GM12878 (cell line): ENCODE measurements around the gene ARFGAP2.

Experiments used
- CEBPB ChIP-seq, 2 experiments: fragments of 150-350 bp in 1 of 2; IDR thresholded peaks; 2 replicates each; pipeline ENCODE4 v1.6.1; 2012 to 2014; ENCODE audit warnings: low read depth in 2 of 2, low read length in 2 of 2, borderline replicate concordance in 1 of 2, inconsistent platforms in 1 of 2
- DPF2 ChIP-seq: fragments of 450-650 bp; IDR thresholded peaks from 2 replicates; pipeline ENCODE4 v1.6.1; 2017; ENCODE audit warnings: mild to moderate bottlenecking
- EP300 ChIP-seq, 2 experiments: fragments of 150-350 bp in 1 of 2; IDR thresholded peaks; 2 replicates each; pipeline ENCODE4 v1.6.1; 2011 to 2012; ENCODE audit warnings: low read depth in 2 of 2, low read length in 2 of 2, borderline replicate concordance in 1 of 2, improper control_type of control experiment in 1 of 2, inconsistent platforms in 1 of 2; ENCODE audit not compliant: control insufficient read depth in 1 of 2
- EZH2 ChIP-seq: IDR thresholded peaks from 2 replicates; pipeline ENCODE4 v1.6.1; 2012; ENCODE audit warnings: low read depth, mild to moderate bottlenecking, control low read depth, inconsistent platforms, low read length, borderline replicate concordance; ENCODE audit not compliant: control insufficient read depth
- MYC ChIP-seq: IDR thresholded peaks from 2 replicates; pipeline ENCODE4 v1.6.1; 2011; ENCODE audit warnings: mild to moderate bottlenecking, low read length, moderate library complexity, inconsistent platforms; ENCODE audit not compliant: insufficient read depth, insufficient replicate concordance, insufficient read length, severe bottlenecking
- POLR2A ChIP-seq: IDR thresholded peaks from 2 replicates; pipeline ENCODE4 v1.6.1; 2011; ENCODE audit warnings: low read depth, mild to moderate bottlenecking, low read length
- POLR2AphosphoS5 ChIP-seq: IDR thresholded peaks from 2 replicates; pipeline ENCODE4 v1.6.1; 2011; ENCODE audit warnings: mild to moderate bottlenecking, low read length, inconsistent platforms
- RELA ChIP-seq: fragments of 450-650 bp; IDR thresholded peaks from 2 replicates; pipeline ENCODE4 v1.8.0; 2014; ENCODE audit warnings: borderline replicate concordance; ENCODE audit not compliant: partially characterized antibody
- SIN3A ChIP-seq: IDR thresholded peaks from 2 replicates; pipeline ENCODE4 v1.6.1; 2012; ENCODE audit warnings: low read depth, low read length, improper control_type of control experiment
- TAF1 ChIP-seq: IDR thresholded peaks from 2 replicates; pipeline ENCODE4 v1.6.1; 2011; ENCODE audit warnings: mild to moderate bottlenecking, low read depth, low read length, borderline replicate concordance
- ZNF384 ChIP-seq: IDR thresholded peaks from 2 replicates; pipeline ENCODE4 v1.6.1; 2012; ENCODE audit warnings: low read depth, mild to moderate bottlenecking, low read length, improper control_type of control experiment, borderline replicate concordance
- TF ChIP-seq, protein P1 (sequence below), 3 experiments: IDR thresholded peaks in 2 of 3; conservative IDR thresholded peaks in 1 of 3; 2 replicates each; pipeline ENCODE4 v1.5.1; 2011; ENCODE audit warnings: low read depth in 3 of 3, low read length in 3 of 3, mild to moderate bottlenecking in 3 of 3, control low read depth in 2 of 3, moderate library complexity in 2 of 3, inconsistent platforms in 1 of 3, mixed read lengths in 1 of 3; ENCODE audit not compliant: control insufficient read depth in 2 of 3, insufficient read depth in 1 of 3; ENCODE audit errors: extremely low read depth in 1 of 3
- TF ChIP-seq, protein P2 (sequence below): fragments of 450-650 bp; formaldehyde crosslinking; IDR thresholded peaks from 2 replicates; pipeline ENCODE4 v1.4.0; 2022; ENCODE audit warnings: mild to moderate bottlenecking, moderate library complexity
- TF ChIP-seq, protein P3 (sequence below): IDR thresholded peaks from 2 replicates; pipeline ENCODE4 v1.6.1; 2012; ENCODE audit warnings: mild to moderate bottlenecking, low read depth, low read length

- no peak; the same call in 1 of the 2 replicates for TF ChIP-seq POLR2AphosphoS5
- TF ChIP-seq SIN3A: no peak
- no peak for TF ChIP-seq CEBPB (IDR thresholded peaks at IDR 0.05; ENCODE audit: borderline replicate concordance in 1 of 2, low read depth in 2 of 2, low read length in 2 of 2)
- TF ChIP-seq, protein P1, sequence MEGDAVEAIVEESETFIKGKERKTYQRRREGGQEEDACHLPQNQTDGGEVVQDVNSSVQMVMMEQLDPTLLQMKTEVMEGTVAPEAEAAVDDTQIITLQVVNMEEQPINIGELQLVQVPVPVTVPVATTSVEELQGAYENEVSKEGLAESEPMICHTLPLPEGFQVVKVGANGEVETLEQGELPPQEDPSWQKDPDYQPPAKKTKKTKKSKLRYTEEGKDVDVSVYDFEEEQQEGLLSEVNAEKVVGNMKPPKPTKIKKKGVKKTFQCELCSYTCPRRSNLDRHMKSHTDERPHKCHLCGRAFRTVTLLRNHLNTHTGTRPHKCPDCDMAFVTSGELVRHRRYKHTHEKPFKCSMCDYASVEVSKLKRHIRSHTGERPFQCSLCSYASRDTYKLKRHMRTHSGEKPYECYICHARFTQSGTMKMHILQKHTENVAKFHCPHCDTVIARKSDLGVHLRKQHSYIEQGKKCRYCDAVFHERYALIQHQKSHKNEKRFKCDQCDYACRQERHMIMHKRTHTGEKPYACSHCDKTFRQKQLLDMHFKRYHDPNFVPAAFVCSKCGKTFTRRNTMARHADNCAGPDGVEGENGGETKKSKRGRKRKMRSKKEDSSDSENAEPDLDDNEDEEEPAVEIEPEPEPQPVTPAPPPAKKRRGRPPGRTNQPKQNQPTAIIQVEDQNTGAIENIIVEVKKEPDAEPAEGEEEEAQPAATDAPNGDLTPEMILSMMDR (IDR thresholded peaks at IDR 0.05 in 2 of 3, conservative IDR thresholded peaks at IDR 0.05 in 1 of 3; ENCODE audit: control insufficient read depth in 2 of 3, extremely low read depth in 1 of 3, insufficient read depth in 1 of 3, low read depth in 3 of 3, low read length in 3 of 3): peak; percentile 19 to 41 (median 35); a peak in 4 of 6 replicates
- TF ChIP-seq, protein P2, sequence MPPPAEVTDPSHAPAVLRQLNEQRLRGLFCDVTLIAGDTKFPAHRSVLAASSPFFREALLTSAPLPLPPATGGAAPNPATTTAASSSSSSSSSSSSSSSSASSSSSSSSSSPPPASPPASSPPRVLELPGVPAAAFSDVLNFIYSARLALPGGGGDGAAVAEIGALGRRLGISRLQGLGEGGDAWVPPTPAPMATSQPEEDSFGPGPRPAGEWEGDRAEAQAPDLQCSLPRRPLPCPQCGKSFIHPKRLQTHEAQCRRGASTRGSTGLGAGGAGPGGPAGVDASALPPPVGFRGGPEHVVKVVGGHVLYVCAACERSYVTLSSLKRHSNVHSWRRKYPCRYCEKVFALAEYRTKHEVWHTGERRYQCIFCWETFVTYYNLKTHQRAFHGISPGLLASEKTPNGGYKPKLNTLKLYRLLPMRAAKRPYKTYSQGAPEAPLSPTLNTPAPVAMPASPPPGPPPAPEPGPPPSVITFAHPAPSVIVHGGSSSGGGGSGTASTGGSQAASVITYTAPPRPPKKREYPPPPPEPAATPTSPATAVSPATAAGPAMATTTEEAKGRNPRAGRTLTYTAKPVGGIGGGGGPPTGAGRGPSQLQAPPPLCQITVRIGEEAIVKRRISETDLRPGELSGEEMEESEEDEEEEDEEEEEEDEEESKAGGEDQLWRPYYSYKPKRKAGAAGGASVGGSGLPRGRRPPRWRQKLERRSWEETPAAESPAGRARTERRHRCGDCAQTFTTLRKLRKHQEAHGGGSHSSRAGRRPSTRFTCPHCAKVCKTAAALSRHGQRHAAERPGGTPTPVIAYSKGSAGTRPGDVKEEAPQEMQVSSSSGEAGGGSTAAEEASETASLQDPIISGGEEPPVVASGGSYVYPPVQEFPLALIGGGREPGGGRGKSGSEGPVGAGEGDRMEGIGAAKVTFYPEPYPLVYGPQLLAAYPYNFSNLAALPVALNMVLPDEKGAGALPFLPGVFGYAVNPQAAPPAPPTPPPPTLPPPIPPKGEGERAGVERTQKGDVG (CRISPR knock-in tag): no peak
- no peak for TF ChIP-seq TAF1
- TF ChIP-seq, protein P3, sequence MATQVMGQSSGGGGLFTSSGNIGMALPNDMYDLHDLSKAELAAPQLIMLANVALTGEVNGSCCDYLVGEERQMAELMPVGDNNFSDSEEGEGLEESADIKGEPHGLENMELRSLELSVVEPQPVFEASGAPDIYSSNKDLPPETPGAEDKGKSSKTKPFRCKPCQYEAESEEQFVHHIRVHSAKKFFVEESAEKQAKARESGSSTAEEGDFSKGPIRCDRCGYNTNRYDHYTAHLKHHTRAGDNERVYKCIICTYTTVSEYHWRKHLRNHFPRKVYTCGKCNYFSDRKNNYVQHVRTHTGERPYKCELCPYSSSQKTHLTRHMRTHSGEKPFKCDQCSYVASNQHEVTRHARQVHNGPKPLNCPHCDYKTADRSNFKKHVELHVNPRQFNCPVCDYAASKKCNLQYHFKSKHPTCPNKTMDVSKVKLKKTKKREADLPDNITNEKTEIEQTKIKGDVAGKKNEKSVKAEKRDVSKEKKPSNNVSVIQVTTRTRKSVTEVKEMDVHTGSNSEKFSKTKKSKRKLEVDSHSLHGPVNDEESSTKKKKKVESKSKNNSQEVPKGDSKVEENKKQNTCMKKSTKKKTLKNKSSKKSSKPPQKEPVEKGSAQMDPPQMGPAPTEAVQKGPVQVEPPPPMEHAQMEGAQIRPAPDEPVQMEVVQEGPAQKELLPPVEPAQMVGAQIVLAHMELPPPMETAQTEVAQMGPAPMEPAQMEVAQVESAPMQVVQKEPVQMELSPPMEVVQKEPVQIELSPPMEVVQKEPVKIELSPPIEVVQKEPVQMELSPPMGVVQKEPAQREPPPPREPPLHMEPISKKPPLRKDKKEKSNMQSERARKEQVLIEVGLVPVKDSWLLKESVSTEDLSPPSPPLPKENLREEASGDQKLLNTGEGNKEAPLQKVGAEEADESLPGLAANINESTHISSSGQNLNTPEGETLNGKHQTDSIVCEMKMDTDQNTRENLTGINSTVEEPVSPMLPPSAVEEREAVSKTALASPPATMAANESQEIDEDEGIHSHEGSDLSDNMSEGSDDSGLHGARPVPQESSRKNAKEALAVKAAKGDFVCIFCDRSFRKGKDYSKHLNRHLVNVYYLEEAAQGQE: no peak
- peak in 1 of 2 experiments; percentile 17; a peak in 1 of 4 replicates for TF ChIP-seq EP300 (IDR thresholded peaks at IDR 0.05; ENCODE audit: borderline replicate concordance in 1 of 2, control insufficient read depth in 1 of 2, low read depth in 2 of 2, low read length in 2 of 2)
- no peak for TF ChIP-seq MYC
- TF ChIP-seq POLR2A: peak; percentile 62; the same call in 1 of the 2 replicates
- peak; percentile 45; the same call in 1 of the 2 replicates for TF ChIP-seq DPF2
- no peak for TF ChIP-seq EZH2
- no peak for TF ChIP-seq RELA
- TF ChIP-seq ZNF384: no peak
Measured at GRCh38 chr11:47216121-47216798, 39.6 kb upstream of the ARFGAP2 start.
